Neural progenitor cell (in vitro differentiated cells): ENCODE results near the gene STEAP1. TPM values are rescaled to one million over a fixed set of nuclear protein-coding genes. Genes with fewer than 3 reads are reported as not detected.

Source experiments
- DNase-seq: peaks from one replicate; pipeline ENCODE4 v3.0.0-alpha.2; 2016; ENCODE audit warnings: low spot score
- H2AFZ ChIP-seq: fragments of 200-600 bp; sonication (generic); replicated peaks from 2 replicates; pipeline ENCODE4 v1.6.1; 2016; ENCODE audit warnings: antibody characterized with exemption
- H3F3A ChIP-seq: fragments of 200-600 bp; sonication (generic); 2 replicates; pipeline ENCODE4 v1.6.1; 2016; ENCODE audit warnings: antibody characterized with exemption, low read depth
- H3K27ac ChIP-seq: fragments of 200-600 bp; sonication (generic); 2 replicates; pipeline ENCODE4 v1.5.1; 2016; ENCODE audit warnings: mild to moderate bottlenecking
- H3K27me3 ChIP-seq: fragments of 200-600 bp; sonication (generic); 2 replicates; pipeline ENCODE4 v1.6.1; 2016; ENCODE audit warnings: mild to moderate bottlenecking, moderate library complexity
- H3K36me3 ChIP-seq: fragments of 200-600 bp; sonication (generic); 2 replicates; pipeline ENCODE4 v1.5.1; 2016
- H3K4me1 ChIP-seq: fragments of 200-600 bp; sonication (generic); 2 replicates; pipeline ENCODE4 v1.6.1; 2016; ENCODE audit warnings: mixed run types
- H3K4me2 ChIP-seq: fragments of 200-600 bp; sonication (generic); 2 replicates; pipeline ENCODE4 v1.6.1; 2016
- H3K4me3 ChIP-seq: fragments of 200-600 bp; sonication (generic); 2 replicates; pipeline ENCODE4 v1.5.1; 2016
- H3K79me2 ChIP-seq: fragments of 200-600 bp; sonication (generic); 2 replicates; pipeline ENCODE4 v1.6.1; 2016; ENCODE audit warnings: low read depth
- H3K9ac ChIP-seq: fragments of 200-600 bp; sonication (generic); 2 replicates; pipeline ENCODE4 v1.6.1; 2016
- H3K9me3 ChIP-seq: fragments of 200-600 bp; sonication (generic); 2 replicates; pipeline ENCODE4 v1.5.1; 2016; ENCODE audit warnings: low read depth
- H4K20me1 ChIP-seq: fragments of 200-600 bp; sonication (generic); 2 replicates; pipeline ENCODE4 v1.6.1; 2016; ENCODE audit warnings: low read depth
- H3K27ac Mint-ChIP-seq: 3 replicates; pipeline ENCODE4 v1.8.0; 2021; ENCODE audit warnings: mixed read lengths
- H3K27me3 Mint-ChIP-seq: 2 replicates; pipeline ENCODE4 v1.8.0; 2022; ENCODE audit warnings: low read depth, mild to moderate bottlenecking, inconsistent platforms, moderate library complexity, mixed read lengths; ENCODE audit not compliant: insufficient read depth
- H3K36me3 Mint-ChIP-seq: 3 replicates; pipeline ENCODE4 v1.8.0; 2021; ENCODE audit warnings: mixed read lengths
- H3K4me1 Mint-ChIP-seq: 3 replicates; pipeline ENCODE4 v1.8.0; 2021; ENCODE audit warnings: mixed read lengths
- H3K4me3 Mint-ChIP-seq: 3 replicates; pipeline ENCODE4 v1.8.0; 2021; ENCODE audit warnings: mild to moderate bottlenecking, moderate library complexity, mixed read lengths
- H3K9me3 Mint-ChIP-seq: 3 replicates; pipeline ENCODE4 v1.8.0; 2020; ENCODE audit warnings: mixed read lengths
- EZH2 ChIP-seq: fragments of 200-600 bp; sonication (generic); IDR thresholded peaks from 2 replicates; pipeline ENCODE4 v1.6.1; 2017; ENCODE audit warnings: antibody characterized with exemption, mild to moderate bottlenecking, moderate library complexity
- EZH2phosphoT487 ChIP-seq: fragments of 200-600 bp; sonication (generic); IDR thresholded peaks from 2 replicates; pipeline ENCODE4 v1.6.1; 2017; ENCODE audit warnings: antibody characterized with exemption
- total RNA-seq: library from RNA; depleted of rRNA; stranded (reverse); fragments of >200 nt; gene quantifications from 2 replicates; pipeline ENCODE4 v1.2.3, GENCODE V29; 2015; ENCODE audit warnings: low replicate concordance
- TF ChIP-seq, protein P1 (sequence below): fragments of 200-600 bp; sonication (generic); IDR thresholded peaks from 2 replicates; pipeline ENCODE4 v1.5.1; 2017; ENCODE audit warnings: antibody characterized with exemption, mild to moderate bottlenecking

The STEAP1 gene
- total RNA-seq, 1 donor from 2014 or later: 2.3 TPM

DNA sequence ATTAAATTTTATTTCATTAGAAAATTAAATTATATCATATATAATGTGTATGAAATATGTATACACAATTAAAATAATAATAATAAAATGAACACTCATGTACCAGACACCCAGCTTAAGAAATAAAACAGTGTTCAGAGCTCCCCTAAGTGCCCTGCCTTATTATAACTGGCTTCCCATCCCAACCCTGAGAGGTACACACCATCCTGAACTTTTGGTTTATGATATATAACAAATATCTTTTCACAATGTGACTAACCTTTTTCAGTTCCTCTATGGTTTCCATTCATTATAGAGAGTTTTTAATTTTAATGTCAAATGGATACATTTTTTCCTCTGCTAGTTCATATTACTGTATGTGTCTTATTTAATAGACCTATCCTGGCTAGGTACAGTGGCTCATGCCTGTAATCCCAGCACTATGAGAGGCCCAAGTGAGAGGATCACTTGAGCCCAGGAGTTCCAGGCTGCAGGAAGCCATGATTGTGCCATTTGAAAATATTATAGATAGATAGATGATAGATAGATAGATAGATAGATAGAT is 33.3 kb downstream of the STEAP1 start:
- H2AFZ ChIP-seq: no peak overlapping the region
- no peak for DNase-seq
- H3F3A ChIP-seq: no peaks in the 10 kb centered on the region
- no peaks in the 10 kb centered on the region for H3K27me3 ChIP-seq
- Mint-ChIP-seq H3K27me3 (no peaks in the 10 kb centered on the region), H3K9me3 (peaks cover 14% of the 10 kb centered on the region), H3K4me3 (no peak overlapping the region), H3K27ac (no peak overlapping the region), H3K4me1 (no peaks in the 10 kb centered on the region), H3K36me3 (no peaks in the 10 kb centered on the region)
- TF ChIP-seq EZH2phosphoT487 (no peak), EZH2 (no peak)
- TF ChIP-seq, protein P1, sequence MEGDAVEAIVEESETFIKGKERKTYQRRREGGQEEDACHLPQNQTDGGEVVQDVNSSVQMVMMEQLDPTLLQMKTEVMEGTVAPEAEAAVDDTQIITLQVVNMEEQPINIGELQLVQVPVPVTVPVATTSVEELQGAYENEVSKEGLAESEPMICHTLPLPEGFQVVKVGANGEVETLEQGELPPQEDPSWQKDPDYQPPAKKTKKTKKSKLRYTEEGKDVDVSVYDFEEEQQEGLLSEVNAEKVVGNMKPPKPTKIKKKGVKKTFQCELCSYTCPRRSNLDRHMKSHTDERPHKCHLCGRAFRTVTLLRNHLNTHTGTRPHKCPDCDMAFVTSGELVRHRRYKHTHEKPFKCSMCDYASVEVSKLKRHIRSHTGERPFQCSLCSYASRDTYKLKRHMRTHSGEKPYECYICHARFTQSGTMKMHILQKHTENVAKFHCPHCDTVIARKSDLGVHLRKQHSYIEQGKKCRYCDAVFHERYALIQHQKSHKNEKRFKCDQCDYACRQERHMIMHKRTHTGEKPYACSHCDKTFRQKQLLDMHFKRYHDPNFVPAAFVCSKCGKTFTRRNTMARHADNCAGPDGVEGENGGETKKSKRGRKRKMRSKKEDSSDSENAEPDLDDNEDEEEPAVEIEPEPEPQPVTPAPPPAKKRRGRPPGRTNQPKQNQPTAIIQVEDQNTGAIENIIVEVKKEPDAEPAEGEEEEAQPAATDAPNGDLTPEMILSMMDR: no peak
- no peaks in the 10 kb centered on the region for H3K36me3 ChIP-seq
- H3K27ac ChIP-seq: no peak overlapping the region
- no peak overlapping the region for H3K4me2 ChIP-seq
- H3K4me3 ChIP-seq: no peak overlapping the region
- no peaks in the 10 kb centered on the region for H3K4me1 ChIP-seq
- H3K9ac ChIP-seq: no peak overlapping the region
- peaks cover 7% of the 10 kb centered on the region for H3K9me3 ChIP-seq
- H4K20me1 ChIP-seq: no peaks in the 10 kb centered on the region
- H3K79me2 ChIP-seq: no peaks in the 10 kb centered on the region

DNA sequence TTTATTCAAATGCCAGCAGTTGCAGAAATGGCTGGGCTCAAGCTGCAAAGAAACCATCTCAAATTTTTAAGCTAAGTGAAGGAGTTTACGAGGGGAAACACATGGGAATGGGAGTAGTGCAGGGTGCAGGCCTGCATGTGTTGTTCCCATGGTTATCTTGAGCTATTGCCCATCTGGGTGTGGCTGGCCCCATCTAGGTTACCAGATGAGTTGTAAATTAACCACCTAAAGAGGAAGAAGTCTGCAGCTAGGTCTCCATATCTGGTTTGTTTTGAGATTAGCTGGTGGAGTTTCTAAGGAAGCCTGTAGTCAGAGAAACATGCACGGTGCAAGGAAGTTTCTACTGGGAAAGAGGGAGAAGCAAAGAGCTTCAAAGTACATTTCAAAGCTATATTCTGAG is 34.0 kb downstream of the STEAP1 start:
- no peaks in the 10 kb centered on the region for H3K79me2 ChIP-seq
- H4K20me1 ChIP-seq: no peaks in the 10 kb centered on the region
- H3K9me3 ChIP-seq: peaks cover 7% of the 10 kb centered on the region
- no peaks in the 10 kb centered on the region for H3K4me1 ChIP-seq
- TF ChIP-seq EZH2phosphoT487 (no peak), EZH2 (no peak)
- TF ChIP-seq, protein P1: no peak
- no peaks in the 10 kb centered on the region for H3K36me3 Mint-ChIP-seq
- peaks cover 14% of the 10 kb centered on the region for H3K9me3 Mint-ChIP-seq
- no peak overlapping the region for H3K27ac ChIP-seq
- H3K4me3 Mint-ChIP-seq: no peak overlapping the region
- no peaks in the 10 kb centered on the region for H3F3A ChIP-seq
- no peak overlapping the region for H3K4me3 ChIP-seq
- no peak overlapping the region for H2AFZ ChIP-seq
- H3K4me1 Mint-ChIP-seq: no peaks in the 10 kb centered on the region
- H3K27me3 Mint-ChIP-seq: no peaks in the 10 kb centered on the region
- H3K27ac Mint-ChIP-seq: no peak overlapping the region
- no peak for DNase-seq
- H3K4me2 ChIP-seq: no peak overlapping the region
- no peaks in the 10 kb centered on the region for H3K36me3 ChIP-seq
- no peak overlapping the region for H3K9ac ChIP-seq
- no peaks in the 10 kb centered on the region for H3K27me3 ChIP-seq

DNA sequence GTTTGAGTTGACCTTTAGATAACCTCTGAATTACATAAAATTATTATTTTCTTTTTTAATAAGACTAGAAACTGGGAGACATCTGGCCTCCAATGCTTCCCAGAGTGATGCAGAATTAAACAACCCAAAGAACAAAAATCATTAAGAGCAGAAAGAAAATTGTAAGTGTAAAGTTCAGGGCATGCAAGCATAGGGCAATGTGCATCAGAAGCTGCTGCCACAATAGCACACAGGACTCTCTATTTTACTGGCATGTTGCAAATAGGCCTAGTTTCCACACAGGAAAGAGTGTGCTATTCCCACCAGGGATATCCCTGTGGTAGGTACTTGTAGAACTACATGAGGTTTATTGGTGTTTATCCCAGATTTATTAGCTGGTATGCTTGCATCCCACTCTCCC is 36.7 kb downstream of the STEAP1 start:
- no peaks in the 10 kb centered on the region for H3K27me3 Mint-ChIP-seq
- Histone ChIP-seq H3K27ac (no peak overlapping the region), H2AFZ (no peak overlapping the region), H3K9ac (no peak overlapping the region), H3K79me2 (no peaks in the 10 kb centered on the region), H3K4me3 (no peak overlapping the region), H3K9me3 (peaks cover 7% of the 10 kb centered on the region), H3K36me3 (no peaks in the 10 kb centered on the region), H3K27me3 (no peaks in the 10 kb centered on the region), H4K20me1 (no peaks in the 10 kb centered on the region), H3K4me1 (no peaks in the 10 kb centered on the region), H3K4me2 (no peak overlapping the region), H3F3A (no peaks in the 10 kb centered on the region)
- peaks cover 10% of the 10 kb centered on the region for H3K9me3 Mint-ChIP-seq
- no peak overlapping the region for H3K27ac Mint-ChIP-seq
- no peaks in the 10 kb centered on the region for H3K4me1 Mint-ChIP-seq
- no peak for DNase-seq
- H3K4me3 Mint-ChIP-seq: no peak overlapping the region
- TF ChIP-seq EZH2: no peak
- TF ChIP-seq, protein P1: no peak
- no peak for TF ChIP-seq EZH2phosphoT487
- no peaks in the 10 kb centered on the region for H3K36me3 Mint-ChIP-seq
